Activated CD4-positive, alpha-beta T cell treated with anti-CD3 and anti-CD28 coated beads, Interleukin-2, amount 10 ng/mL, durations not matched to agents 7 days and 5 days (primary cell): ENCODE data around the gene PRR7. TPM values are rescaled to one million over a fixed set of nuclear protein-coding genes. Genes with fewer than 3 reads are reported as not detected.

Experiments
- CTCF ChIA-PET: fragments of 350-600 bp; sonication (Branson Sonifier 250); formaldehyde crosslinking; loops from one replicate; lab custom pipeline; 2021; ENCODE audit warnings: antibody characterized with exemption; lab: Charles Lee
- POLR2A ChIA-PET: fragments of 350-600 bp; sonication (Branson Sonifier 250); formaldehyde crosslinking; loops from one replicate; lab custom pipeline; 2021; ENCODE audit warnings: antibody characterized with exemption; lab: Charles Lee
- DNase-seq: peaks from one replicate; pipeline ENCODE4 v3.0.0-alpha.2; 2020
- H3K27ac Mint-ChIP-seq: one replicate; pipeline ENCODE4 v1.8.0; 2021; ENCODE audit warnings: mild to moderate bottlenecking, moderate library complexity, mixed read lengths
- H3K27me3 Mint-ChIP-seq: one replicate; pipeline ENCODE4 v1.8.0; 2021; ENCODE audit warnings: mixed read lengths
- H3K36me3 Mint-ChIP-seq: one replicate; pipeline ENCODE4 v1.8.0; 2021; ENCODE audit warnings: low read depth, mixed read lengths
- H3K4me1 Mint-ChIP-seq: one replicate; pipeline ENCODE4 v1.8.0; 2021; ENCODE audit warnings: mixed read lengths
- H3K4me3 Mint-ChIP-seq: one replicate; pipeline ENCODE4 v1.8.0; 2021; ENCODE audit warnings: mild to moderate bottlenecking, moderate library complexity, mixed read lengths
- H3K9me3 Mint-ChIP-seq: one replicate; pipeline ENCODE4 v1.8.0; 2021; ENCODE audit warnings: mixed read lengths
- total RNA-seq, 2 experiments: library from RNA; stranded (reverse); gene quantifications; one replicate each; pipeline ENCODE4 v1.2.3, GENCODE V29; 2021

PRR7 gene
- total RNA-seq, 2 experiments from 2014 or later: 5.3 to 9.7 TPM

GRCh38 chr5:177440990-177441780 is 5.4 kb upstream of the PRR7 start:
- Mint-ChIP-seq H3K36me3 (peaks cover 43% of the 10 kb centered on the region), H3K4me1 (peaks cover 75% of the 10 kb centered on the region), H3K9me3 (no peaks in the 10 kb centered on the region), H3K27ac (no peak overlapping the region), H3K4me3 (no peak overlapping the region), H3K27me3 (no peaks in the 10 kb centered on the region)
- CTCF ChIA-PET: interaction anchor here (0.6 to 46.8 kb wide), 8 partner anchors 9 to 433 kb away, joined by 3 to 1643 read pairs (median 4); partner anchors contain the start of genes F12, GRK6, PFN3 and PRR7
- POLR2A ChIA-PET: interaction anchor here (1.2 kb wide), 1 partner anchor 10 kb away, joined by 4 read pairs; no protein-coding TSS in a partner anchor
- DNase-seq: no peak

- ChIA-PET CTCF (interaction anchor here (0.6 to 46.8 kb wide), 5 partner anchors 8 to 434 kb away, joined by 4 to 1643 read pairs (median 6); partner anchors contain the start of genes F12, GRK6, PFN3 and PRR7), POLR2A (no interaction called here)
- Mint-ChIP-seq H3K36me3 (peaks cover 33% of the 10 kb centered on the region), H3K4me1 (peaks cover 69% of the 10 kb centered on the region), H3K27ac (peak overlapping the region; percentile 64), H3K27me3 (no peaks in the 10 kb centered on the region), H3K9me3 (no peaks in the 10 kb centered on the region), H3K4me3 (no peak overlapping the region)
- no peak for DNase-seq
Measured at GRCh38 chr5:177442066-177442826, 4.4 kb upstream of the PRR7 start.

- ChIA-PET POLR2A (no interaction called here), CTCF (interaction anchor here (0.6 to 46.8 kb wide), 7 partner anchors 7 to 1054 kb away, joined by 3 to 1643 read pairs (median 8); partner anchors contain the start of genes F12, GRK6, PFN3 and PRR7)
- Mint-ChIP-seq H3K4me3 (no peak overlapping the region), H3K9me3 (no peaks in the 10 kb centered on the region), H3K4me1 (peaks cover 67% of the 10 kb centered on the region), H3K27me3 (peaks cover 4% of the 10 kb centered on the region), H3K36me3 (peaks cover 23% of the 10 kb centered on the region), H3K27ac (no peak overlapping the region)
- no peak for DNase-seq
Measured at GRCh38 chr5:177443144-177443983, 3.2 kb upstream of the PRR7 start.

DNA sequence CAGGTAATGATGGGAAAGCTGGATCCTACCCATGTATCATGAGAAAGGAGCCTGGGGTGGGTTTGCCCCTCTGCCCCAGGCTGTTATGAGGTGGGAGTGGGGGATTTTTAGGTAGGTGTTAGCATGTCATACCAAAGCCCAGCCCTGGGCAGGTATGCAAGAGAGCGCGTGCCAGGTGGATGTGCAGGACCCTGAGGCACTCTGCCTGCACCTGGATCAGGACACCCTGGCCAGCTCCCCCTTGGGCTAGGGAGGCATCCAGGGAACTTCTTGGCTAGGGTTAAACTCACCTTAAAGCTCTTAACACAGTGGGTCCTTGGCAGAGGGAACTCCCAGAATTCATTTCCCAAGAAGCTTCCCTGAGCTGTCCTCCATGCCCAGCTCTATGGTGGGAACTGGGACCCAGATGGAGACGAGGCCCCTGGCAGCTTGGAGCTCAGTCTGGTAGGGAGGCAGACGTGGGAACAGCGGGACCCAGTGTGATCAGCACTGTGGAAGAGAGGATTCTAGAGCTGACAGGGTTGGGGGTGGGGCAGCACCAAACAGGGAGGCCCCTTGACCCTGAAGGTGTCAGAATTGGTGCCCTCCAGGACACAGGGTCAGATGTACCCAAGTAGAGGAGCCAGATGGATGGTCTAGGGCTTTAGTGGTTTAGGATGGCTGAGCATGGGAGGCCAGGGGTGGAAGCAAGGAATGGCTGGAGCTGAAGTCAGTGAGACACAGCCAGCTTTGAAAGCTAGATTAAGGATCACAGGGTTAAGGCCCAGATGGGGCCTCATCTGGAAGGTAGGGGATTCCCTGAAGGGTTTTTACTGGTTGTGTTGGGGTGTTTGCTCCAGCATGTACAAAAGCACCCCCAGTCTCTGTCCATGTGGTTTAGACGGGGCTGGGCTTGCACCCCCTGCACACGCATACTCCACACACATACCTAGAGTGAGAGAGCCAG is 2.2 kb upstream of the PRR7 start:
- Mint-ChIP-seq H3K27me3 (peaks cover 8% of the 10 kb centered on the region), H3K27ac (peak overlapping the region; percentile 84), H3K36me3 (peaks cover 19% of the 10 kb centered on the region), H3K4me3 (peak overlapping the region; percentile 63), H3K9me3 (no peaks in the 10 kb centered on the region), H3K4me1 (peaks cover 66% of the 10 kb centered on the region)
- POLR2A ChIA-PET: interaction anchor here (1.2 to 1.6 kb wide), 3 partner anchors 10 to 40 kb away, joined by 3 to 4 read pairs (median 4); no protein-coding TSS in a partner anchor
- CTCF ChIA-PET: interaction anchor here (1.0 to 46.8 kb wide), 9 partner anchors 3 to 135 kb away, joined by 3 to 1643 read pairs (median 8); partner anchors contain the start of genes F12, GRK6, PFN3 and PRR7
- DNase-seq: no peak

GRCh38 chr5:177445052-177445916 is 1.3 kb upstream of the PRR7 start:
- ChIA-PET CTCF (interaction anchor here (0.6 to 46.8 kb wide), 11 partner anchors 4 to 144 kb away, joined by 3 to 1643 read pairs (median 5); partner anchors contain the start of genes F12, GRK6, PFN3 and PRR7), POLR2A (interaction anchor here (0.6 to 1.6 kb wide), 7 partner anchors 9 to 244 kb away, joined by 3 to 4 read pairs (median 3); no protein-coding TSS in a partner anchor)
- peaks cover 58% of the 10 kb centered on the region for H3K4me1 Mint-ChIP-seq
- no peaks in the 10 kb centered on the region for H3K9me3 Mint-ChIP-seq
- DNase-seq: peak; percentile 53
- peak overlapping the region; percentile 63 for H3K4me3 Mint-ChIP-seq
- peak overlapping the region; percentile 84 for H3K27ac Mint-ChIP-seq
- peaks cover 10% of the 10 kb centered on the region for H3K36me3 Mint-ChIP-seq
- H3K27me3 Mint-ChIP-seq: peaks cover 8% of the 10 kb centered on the region

GRCh38 chr5:177445917-177446199 is 756 bp upstream of the PRR7 start:
- Mint-ChIP-seq H3K4me3 (peak overlapping the region; percentile 63), H3K27me3 (peaks cover 8% of the 10 kb centered on the region), H3K4me1 (peaks cover 56% of the 10 kb centered on the region), H3K27ac (peak overlapping the region; percentile 84), H3K9me3 (no peaks in the 10 kb centered on the region), H3K36me3 (peaks cover 7% of the 10 kb centered on the region)
- ChIA-PET CTCF (interaction anchor here (1.1 to 46.8 kb wide), 9 partner anchors 5 to 136 kb away, joined by 4 to 1643 read pairs (median 8); partner anchors contain the start of genes F12, GRK6, PFN3 and PRR7), POLR2A (interaction anchor here (0.6 to 1.6 kb wide), 5 partner anchors 13 to 244 kb away, joined by 3 to 4 read pairs (median 3); no protein-coding TSS in a partner anchor)
- DNase-seq: no peak

DNA sequence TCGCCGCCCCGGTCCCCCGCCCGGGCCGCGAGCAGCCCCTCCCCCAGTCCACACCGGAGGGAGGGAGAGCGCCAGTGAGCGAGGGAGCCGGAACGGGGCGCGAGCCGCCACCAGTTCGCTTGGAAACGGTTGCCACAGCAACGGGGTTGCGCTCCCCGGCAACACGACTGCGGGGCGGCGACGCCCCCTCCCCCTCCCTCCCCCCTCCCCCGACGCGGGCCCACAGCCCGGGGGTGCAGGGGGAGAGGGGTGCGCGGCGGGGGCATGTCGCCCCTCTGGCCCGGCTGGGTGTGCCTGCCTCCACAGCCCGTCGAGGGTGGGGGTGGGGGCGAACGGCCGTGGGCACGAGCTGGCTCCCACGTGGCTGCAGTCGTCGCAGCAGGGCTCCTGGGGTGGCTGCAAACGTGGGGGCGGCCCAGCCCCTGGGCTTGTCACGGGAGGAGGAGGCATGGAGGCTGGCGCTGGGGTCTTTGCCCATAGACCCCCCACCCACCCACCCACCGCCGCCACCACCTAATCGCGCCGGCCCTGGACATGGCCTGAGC is 524 bp downstream of the PRR7 start:
- ChIA-PET POLR2A (interaction anchor here (1.3 kb wide), 1 partner anchor 14 kb away, joined by 3 read pairs; no protein-coding TSS in a partner anchor), CTCF (interaction anchor here (1.5 to 46.8 kb wide), 7 partner anchors 3 to 138 kb away, joined by 3 to 1643 read pairs (median 12); partner anchors contain the start of genes F12, GRK6, PFN3 and PRR7)
- H3K4me3 Mint-ChIP-seq: peak overlapping the region; percentile 53
- peaks cover 8% of the 10 kb centered on the region for H3K27me3 Mint-ChIP-seq
- H3K27ac Mint-ChIP-seq: no peak overlapping the region
- H3K36me3 Mint-ChIP-seq: peaks cover 3% of the 10 kb centered on the region
- DNase-seq: peak; percentile 83
- peaks cover 50% of the 10 kb centered on the region for H3K4me1 Mint-ChIP-seq
- H3K9me3 Mint-ChIP-seq: no peaks in the 10 kb centered on the region

DNA sequence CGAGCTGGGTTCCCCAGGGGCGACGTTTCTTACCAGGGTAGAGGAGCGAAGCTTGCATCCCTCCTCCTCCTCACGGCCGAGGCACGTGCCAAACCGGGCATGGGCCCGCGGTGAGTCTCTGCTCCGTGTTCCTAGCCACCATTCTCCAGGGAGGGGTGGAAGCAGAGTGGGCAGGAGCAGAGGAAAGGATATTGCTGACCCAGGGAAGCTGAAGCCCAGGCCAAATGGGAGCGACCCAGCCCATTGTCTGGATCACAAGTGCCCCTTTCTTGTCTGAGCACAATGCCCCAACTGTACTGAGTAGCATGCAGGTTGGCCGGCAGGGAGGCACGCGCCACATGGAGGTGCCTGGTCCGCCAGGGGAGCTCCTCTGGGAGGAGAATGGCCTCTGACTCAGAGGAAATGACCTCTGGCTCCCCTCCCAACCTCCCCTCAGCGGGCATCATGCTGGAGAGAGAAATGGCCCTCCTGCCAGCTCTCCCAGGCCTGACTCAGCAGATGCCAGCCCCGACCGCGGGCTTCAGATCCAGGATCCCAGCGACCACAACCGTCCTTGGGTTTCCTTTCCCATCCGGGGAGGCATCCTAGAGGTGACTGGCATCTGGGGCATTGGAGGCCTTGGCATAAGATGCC is 1.1 kb downstream of the PRR7 start:
- Mint-ChIP-seq H3K9me3 (no peaks in the 10 kb centered on the region), H3K27me3 (peaks cover 8% of the 10 kb centered on the region), H3K36me3 (peaks cover 3% of the 10 kb centered on the region), H3K4me1 (peaks cover 47% of the 10 kb centered on the region), H3K27ac (peak overlapping the region; percentile 73), H3K4me3 (peak overlapping the region; percentile 53)
- POLR2A ChIA-PET: interaction anchor here (0.8 kb wide), 1 partner anchor 43 kb away, joined by 4 read pairs; no protein-coding TSS in a partner anchor
- DNase-seq: peak; percentile 26
- CTCF ChIA-PET: interaction anchor here (0.9 to 46.8 kb wide), 7 partner anchors 6 to 138 kb away, joined by 3 to 1643 read pairs (median 5); partner anchors contain the start of genes F12, GRK6, PFN3 and PRR7

GRCh38 chr5:177448244-177448950 is 1.8 kb downstream of the PRR7 start:
- POLR2A ChIA-PET: interaction anchor here (0.8 kb wide), 1 partner anchor 44 kb away, joined by 4 read pairs; no protein-coding TSS in a partner anchor
- Mint-ChIP-seq H3K4me1 (peaks cover 49% of the 10 kb centered on the region), H3K4me3 (peak overlapping the region; percentile 64), H3K27me3 (peaks cover 13% of the 10 kb centered on the region), H3K9me3 (no peaks in the 10 kb centered on the region), H3K27ac (peak overlapping the region; percentile 73), H3K36me3 (peaks cover 3% of the 10 kb centered on the region)
- CTCF ChIA-PET: interaction anchor here (0.9 to 46.8 kb wide), 8 partner anchors 7 to 139 kb away, joined by 3 to 1643 read pairs (median 6); partner anchors contain the start of genes F12, GRK6, PFN3 and PRR7
- no peak for DNase-seq
